HG03565 (cell line): ENCODE results near the gene RGL1.
"Not testable (repeated sequence)": the region's sequence is repeated elsewhere in the genome, so short reads cannot be mapped to it uniquely, and the experiment has no call there.

Experiments
- ATAC-seq: cut with Tn5 transposase; IDR thresholded peaks from one replicate; pipeline ENCODE4 v1.9.1; 2021; ENCODE audit warnings: mild to moderate bottlenecking, moderate library complexity; ENCODE audit not compliant: unreplicated experiment

Gene RGL1

GRCh38 chr1:183783767-183784637 lies 20.9 kb upstream of the RGL1 start:
- ATAC-seq: no peak

GRCh38 chr1:183785921-183786320 lies 19.0 kb upstream of the RGL1 start:
- not testable (repeated sequence) for ATAC-seq

GRCh38 chr1:183787704-183788103 lies 17.2 kb upstream of the RGL1 start:
- ATAC-seq: no peak

GRCh38 chr1:183791319-183791718 lies 13.6 kb upstream of the RGL1 start:
- no peak for ATAC-seq

GRCh38 chr1:183792300-183792699 lies 12.6 kb upstream of the RGL1 start:
- ATAC-seq: no peak

- ATAC-seq: no peak
Observed at GRCh38 chr1:183794088-183794487, 10.8 kb upstream of the RGL1 start.

- no peak for ATAC-seq
Observed at GRCh38 chr1:183800449-183800848, 4.5 kb upstream of the RGL1 start.

GRCh38 chr1:183801649-183802048 lies 3.3 kb upstream of the RGL1 start:
- ATAC-seq: no peak

GRCh38 chr1:183804387-183804786 lies 533 bp upstream of the RGL1 start:
- ATAC-seq: no peak

GRCh38 chr1:183806125-183806524 lies 1.2 kb downstream of the RGL1 start:
- ATAC-seq: no peak

- ATAC-seq: no peak
Observed at GRCh38 chr1:183806675-183807074, 1.8 kb downstream of the RGL1 start.

GRCh38 chr1:183807549-183808168 lies 2.7 kb downstream of the RGL1 start:
- peak; percentile 61 for ATAC-seq

GRCh38 chr1:183808296-183809027 lies 3.5 kb downstream of the RGL1 start:
- ATAC-seq: no peak

- no peak for ATAC-seq
Observed at GRCh38 chr1:183810121-183810520, 5.2 kb downstream of the RGL1 start.

GRCh38 chr1:183810756-183811544 lies 6.0 kb downstream of the RGL1 start:
- no peak for ATAC-seq

GRCh38 chr1:183812128-183812527 lies 7.2 kb downstream of the RGL1 start:
- no peak for ATAC-seq

GRCh38 chr1:183812686-183813569 lies 8.0 kb downstream of the RGL1 start:
- no peak for ATAC-seq

GRCh38 chr1:183814121-183814681 lies 9.3 kb downstream of the RGL1 start:
- no peak for ATAC-seq

- no peak for ATAC-seq
Observed at GRCh38 chr1:183816110-183816509, 11.2 kb downstream of the RGL1 start.
